HFF-Myc (cell line): Measurements from ENCODE around the gene KREMEN2.

Source experiments
- DNase-seq: peaks from one replicate; pipeline ENCODE4 v3.0.0-alpha.2; 2011; ENCODE audit warnings: low read depth; ENCODE audit errors: extremely low read depth
- H3K4me3 ChIP-seq: replicated peaks from 2 replicates; pipeline ENCODE4 v1.5.1; 2011; ENCODE audit warnings: low read depth, mild to moderate bottlenecking, control low read depth, low read length
- CTCF ChIP-seq: IDR thresholded peaks from 2 replicates; pipeline ENCODE4 v1.5.1; 2012; ENCODE audit warnings: mild to moderate bottlenecking, low read depth, low read length, control low read depth; ENCODE audit errors: missing control alignments

KREMEN2 gene

DNA sequence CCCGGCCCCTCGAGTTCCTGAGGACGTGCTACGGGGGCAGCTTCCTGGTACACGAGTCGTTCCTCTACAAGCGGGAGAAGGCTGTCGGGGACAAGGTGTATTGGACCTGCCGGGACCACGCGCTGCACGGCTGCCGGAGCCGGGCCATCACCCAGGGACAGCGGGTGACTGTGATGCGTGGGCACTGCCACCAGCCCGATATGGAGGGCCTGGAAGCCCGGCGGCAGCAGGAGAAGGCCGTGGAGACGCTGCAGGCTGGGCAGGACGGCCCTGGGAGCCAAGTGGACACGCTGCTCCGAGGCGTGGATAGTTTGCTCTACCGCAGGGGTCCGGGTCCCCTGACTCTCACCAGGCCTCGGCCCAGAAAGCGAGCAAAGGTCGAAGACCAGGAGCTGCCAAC, 30.9 kb upstream of the KREMEN2 start:
- no peak for TF ChIP-seq CTCF
- no peak overlapping the region for H3K4me3 ChIP-seq
- DNase-seq, result no peak

DNA sequence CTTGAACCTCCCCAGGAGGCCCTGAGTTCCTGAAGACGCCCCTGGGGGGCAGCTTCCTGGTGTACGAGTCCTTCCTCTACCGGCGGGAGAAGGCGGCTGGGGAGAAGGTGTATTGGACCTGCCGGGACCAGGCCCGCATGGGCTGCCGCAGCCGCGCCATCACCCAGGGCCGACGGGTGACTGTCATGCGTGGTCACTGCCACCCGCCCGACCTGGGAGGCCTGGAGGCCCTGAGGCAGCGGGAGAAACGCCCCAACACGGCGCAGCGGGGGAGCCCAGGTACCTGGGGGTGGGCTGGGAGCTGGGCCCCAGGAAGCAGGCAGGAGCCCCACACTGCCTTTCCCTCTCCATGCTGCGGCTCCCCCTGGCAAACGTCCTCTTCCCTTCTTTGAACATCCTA, 30.4 kb upstream of the KREMEN2 start:
- no peak for TF ChIP-seq CTCF
- no peak overlapping the region for H3K4me3 ChIP-seq
- DNase-seq, result no peak

DNA sequence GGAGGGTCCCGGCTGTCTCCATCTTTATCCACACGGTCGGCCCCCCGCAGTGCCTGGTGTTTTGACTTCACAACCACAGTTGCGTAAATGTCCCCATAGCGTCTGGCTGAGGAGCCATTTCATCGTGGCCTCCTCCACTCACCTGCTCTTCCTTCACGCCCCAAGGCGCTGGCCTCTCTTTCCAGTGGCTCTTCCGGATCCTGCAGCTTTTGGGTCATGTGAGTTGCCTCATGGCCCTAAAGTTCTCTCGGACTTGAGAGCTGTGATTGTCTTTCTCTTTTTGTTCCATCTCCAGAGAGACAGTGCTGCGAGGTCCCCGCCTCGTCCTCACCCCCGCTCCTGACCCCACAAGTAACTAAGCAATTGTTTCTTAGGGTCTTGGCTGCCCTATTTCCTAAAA, 29.6 kb upstream of the KREMEN2 start:
- no peak for TF ChIP-seq CTCF
- DNase-seq, result no peak
- H3K4me3 ChIP-seq, result no peak overlapping the region

DNA sequence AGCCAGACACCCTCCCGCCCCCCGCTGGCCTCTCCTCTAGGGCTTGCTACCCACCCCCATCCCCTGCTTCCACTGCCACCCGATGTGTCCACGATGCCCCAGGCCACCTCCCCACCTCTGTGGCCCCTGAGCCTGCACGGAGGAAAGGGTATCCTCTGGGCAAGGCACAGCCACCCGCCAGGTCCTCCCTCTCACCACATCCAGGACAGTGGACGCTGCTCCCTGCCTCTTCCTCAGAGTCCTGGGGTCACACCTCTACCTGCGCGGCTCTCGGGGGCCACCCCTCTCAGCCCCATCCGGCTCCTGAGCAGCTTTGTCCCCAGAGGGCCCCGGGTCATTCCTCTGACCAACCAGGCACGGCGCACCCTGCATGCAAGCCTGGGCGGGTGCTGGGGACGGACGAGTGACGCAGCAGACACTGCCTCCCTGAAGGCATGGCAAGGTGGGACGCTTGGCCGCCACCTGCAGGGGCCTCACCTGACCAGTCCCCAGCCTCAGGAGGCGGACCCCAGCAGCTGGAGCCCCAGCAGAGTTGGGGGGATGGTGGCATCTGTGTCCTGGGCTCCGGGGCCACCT, 27.6 kb upstream of the KREMEN2 start:
- no peak for TF ChIP-seq CTCF
- H3K4me3 ChIP-seq, result no peak overlapping the region
- DNase-seq, result no peak

DNA sequence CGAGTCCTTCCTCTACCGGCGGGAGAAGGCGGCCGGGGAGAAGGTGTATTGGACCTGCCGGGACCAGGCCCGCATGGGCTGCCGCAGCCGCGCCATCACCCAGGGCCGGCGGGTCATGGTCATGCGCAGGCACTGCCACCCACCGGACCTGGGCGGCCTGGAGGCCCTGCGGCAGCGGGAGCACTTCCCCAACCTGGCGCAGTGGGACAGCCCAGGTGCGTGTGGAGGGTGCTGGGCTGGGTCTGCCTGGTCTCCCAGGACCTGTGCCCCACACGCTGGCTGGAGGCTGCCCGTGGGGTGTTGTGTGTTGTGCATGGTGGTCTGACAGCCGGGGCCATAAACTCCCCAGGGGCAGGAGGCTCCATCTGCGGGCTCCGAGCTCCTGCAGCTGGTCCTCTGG, 26.9 kb upstream of the KREMEN2 start:
- DNase-seq, result no peak
- no peak for TF ChIP-seq CTCF
- no peak overlapping the region for H3K4me3 ChIP-seq

- no peak for TF ChIP-seq CTCF
- DNase-seq, result no peak
- no peak overlapping the region for H3K4me3 ChIP-seq
Observed at GRCh38 chr16:2938206-2938605, 25.9 kb upstream of the KREMEN2 start.

DNA sequence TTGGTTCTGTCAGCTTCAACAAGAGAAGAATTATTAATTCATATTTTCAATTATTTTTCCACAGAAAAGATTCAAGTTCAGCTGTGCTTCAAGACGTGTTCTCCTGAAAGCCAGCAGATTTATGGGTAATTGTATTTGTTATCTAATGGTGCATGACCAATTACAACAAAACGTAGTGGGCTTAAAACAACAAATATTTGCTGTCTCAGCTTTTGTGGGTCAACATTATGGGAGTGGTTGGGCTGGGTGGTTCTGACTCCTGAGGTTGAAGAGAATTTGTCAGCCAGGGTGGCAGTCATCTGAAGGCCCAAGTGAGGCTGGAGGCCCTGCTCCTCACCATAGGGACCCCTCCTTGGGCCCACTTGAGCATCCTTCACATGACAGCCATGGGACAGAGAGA, 24.1 kb upstream of the KREMEN2 start:
- DNase-seq, result no peak
- H3K4me3 ChIP-seq, result no peak overlapping the region
- no peak for TF ChIP-seq CTCF
